ENCODE measurements around the gene NCOA3. TPM values are rescaled to one million over a fixed set of nuclear protein-coding genes. Genes with fewer than 3 reads are reported as not detected.

The NCOA3 gene
- total and polyA plus RNA-seq, 2 experiments from 2014 or later = 6.7 to 25.8 TPM

DNA sequence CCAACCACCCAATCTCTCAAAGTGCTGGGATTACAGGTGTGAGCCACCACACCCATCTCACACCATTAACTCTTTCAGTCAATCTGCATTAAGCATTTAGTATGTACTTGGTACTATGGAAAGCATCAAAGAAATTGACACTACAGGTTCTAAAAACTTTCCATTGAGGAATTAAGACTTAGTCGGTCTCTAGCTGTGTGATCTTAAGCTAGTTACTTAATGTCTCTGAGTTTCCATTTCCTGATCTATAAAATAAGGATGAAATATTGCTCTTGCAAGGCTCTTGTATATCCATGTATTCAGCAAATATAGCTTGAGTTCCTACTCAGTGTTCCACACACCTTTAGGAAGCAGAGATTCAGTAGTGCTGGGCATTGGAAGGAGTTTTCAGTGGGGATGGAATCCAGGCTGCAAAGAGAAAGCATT, 48.9 kb upstream of the NCOA3 start:
- Histone ChIP-seq H3K4me3 (no peak overlapping the region), H3K27ac (ENCODE audit: low read depth) (no peak overlapping the region), H2AFZ (peak overlapping the region; percentile 74; the same call in 1 of the 2 replicates), H4K20me1 (replicated peaks; ENCODE audit: insufficient read depth) (no peaks in the 10 kb centered on the region), H3K79me2 (replicated peaks; ENCODE audit: insufficient read depth) (no peaks in the 10 kb centered on the region), H3K4me2 (no peak overlapping the region), H3K27me3 (ENCODE audit: insufficient read depth) (no peaks in the 10 kb centered on the region), H3K36me3 (ENCODE audit: insufficient read depth) (no peaks in the 10 kb centered on the region), H3K9me2 (ENCODE audit: insufficient read depth) (no peaks in the 10 kb centered on the region), H3K4me1 (ENCODE audit: insufficient read depth) (no peaks in the 10 kb centered on the region), H3F3A (replicated peaks; ENCODE audit: low read depth) (no peaks in the 10 kb centered on the region)
- no peak for ATAC-seq
- Mint-ChIP-seq H3K4me3 (no peak overlapping the region), H3K27me3 (ENCODE audit: insufficient read depth, low read depth, poor library complexity) (peaks cover 1% of the 10 kb centered on the region), H3K4me1 (no peaks in the 10 kb centered on the region), H3K9me3 (no peaks in the 10 kb centered on the region), H3K27ac (no peak overlapping the region), H3K36me3 (ENCODE audit: low read depth) (no peaks in the 10 kb centered on the region)
- DNase-seq (ENCODE audit: low spot score) = no peak
- TF ChIP-seq ZNF114 (CRISPR knock-in tag; IDR thresholded peaks at IDR 0.05) (no peak), POLR2AphosphoS5 (IDR thresholded peaks at IDR 0.05; ENCODE audit: low read depth) (no peak), STAT1 (IDR thresholded peaks at IDR 0.05; ENCODE audit: unreplicated experiment) (no peak), JUNB (IDR thresholded peaks at IDR 0.05; ENCODE audit: unreplicated experiment) (no peak), EZH2phosphoT487 (IDR thresholded peaks at IDR 0.05; ENCODE audit: unreplicated experiment) (no peak), EZH2 (IDR thresholded peaks at IDR 0.05; ENCODE audit: low read depth, unreplicated experiment) (no peak), CREB1 (CRISPR knock-in tag; IDR thresholded peaks at IDR 0.05; ENCODE audit: low read depth) (no peak), ZNF331 (CRISPR knock-in tag; IDR thresholded peaks at IDR 0.05; ENCODE audit: low read depth) (no peak)
- TF ChIP-seq, protein P1, sequence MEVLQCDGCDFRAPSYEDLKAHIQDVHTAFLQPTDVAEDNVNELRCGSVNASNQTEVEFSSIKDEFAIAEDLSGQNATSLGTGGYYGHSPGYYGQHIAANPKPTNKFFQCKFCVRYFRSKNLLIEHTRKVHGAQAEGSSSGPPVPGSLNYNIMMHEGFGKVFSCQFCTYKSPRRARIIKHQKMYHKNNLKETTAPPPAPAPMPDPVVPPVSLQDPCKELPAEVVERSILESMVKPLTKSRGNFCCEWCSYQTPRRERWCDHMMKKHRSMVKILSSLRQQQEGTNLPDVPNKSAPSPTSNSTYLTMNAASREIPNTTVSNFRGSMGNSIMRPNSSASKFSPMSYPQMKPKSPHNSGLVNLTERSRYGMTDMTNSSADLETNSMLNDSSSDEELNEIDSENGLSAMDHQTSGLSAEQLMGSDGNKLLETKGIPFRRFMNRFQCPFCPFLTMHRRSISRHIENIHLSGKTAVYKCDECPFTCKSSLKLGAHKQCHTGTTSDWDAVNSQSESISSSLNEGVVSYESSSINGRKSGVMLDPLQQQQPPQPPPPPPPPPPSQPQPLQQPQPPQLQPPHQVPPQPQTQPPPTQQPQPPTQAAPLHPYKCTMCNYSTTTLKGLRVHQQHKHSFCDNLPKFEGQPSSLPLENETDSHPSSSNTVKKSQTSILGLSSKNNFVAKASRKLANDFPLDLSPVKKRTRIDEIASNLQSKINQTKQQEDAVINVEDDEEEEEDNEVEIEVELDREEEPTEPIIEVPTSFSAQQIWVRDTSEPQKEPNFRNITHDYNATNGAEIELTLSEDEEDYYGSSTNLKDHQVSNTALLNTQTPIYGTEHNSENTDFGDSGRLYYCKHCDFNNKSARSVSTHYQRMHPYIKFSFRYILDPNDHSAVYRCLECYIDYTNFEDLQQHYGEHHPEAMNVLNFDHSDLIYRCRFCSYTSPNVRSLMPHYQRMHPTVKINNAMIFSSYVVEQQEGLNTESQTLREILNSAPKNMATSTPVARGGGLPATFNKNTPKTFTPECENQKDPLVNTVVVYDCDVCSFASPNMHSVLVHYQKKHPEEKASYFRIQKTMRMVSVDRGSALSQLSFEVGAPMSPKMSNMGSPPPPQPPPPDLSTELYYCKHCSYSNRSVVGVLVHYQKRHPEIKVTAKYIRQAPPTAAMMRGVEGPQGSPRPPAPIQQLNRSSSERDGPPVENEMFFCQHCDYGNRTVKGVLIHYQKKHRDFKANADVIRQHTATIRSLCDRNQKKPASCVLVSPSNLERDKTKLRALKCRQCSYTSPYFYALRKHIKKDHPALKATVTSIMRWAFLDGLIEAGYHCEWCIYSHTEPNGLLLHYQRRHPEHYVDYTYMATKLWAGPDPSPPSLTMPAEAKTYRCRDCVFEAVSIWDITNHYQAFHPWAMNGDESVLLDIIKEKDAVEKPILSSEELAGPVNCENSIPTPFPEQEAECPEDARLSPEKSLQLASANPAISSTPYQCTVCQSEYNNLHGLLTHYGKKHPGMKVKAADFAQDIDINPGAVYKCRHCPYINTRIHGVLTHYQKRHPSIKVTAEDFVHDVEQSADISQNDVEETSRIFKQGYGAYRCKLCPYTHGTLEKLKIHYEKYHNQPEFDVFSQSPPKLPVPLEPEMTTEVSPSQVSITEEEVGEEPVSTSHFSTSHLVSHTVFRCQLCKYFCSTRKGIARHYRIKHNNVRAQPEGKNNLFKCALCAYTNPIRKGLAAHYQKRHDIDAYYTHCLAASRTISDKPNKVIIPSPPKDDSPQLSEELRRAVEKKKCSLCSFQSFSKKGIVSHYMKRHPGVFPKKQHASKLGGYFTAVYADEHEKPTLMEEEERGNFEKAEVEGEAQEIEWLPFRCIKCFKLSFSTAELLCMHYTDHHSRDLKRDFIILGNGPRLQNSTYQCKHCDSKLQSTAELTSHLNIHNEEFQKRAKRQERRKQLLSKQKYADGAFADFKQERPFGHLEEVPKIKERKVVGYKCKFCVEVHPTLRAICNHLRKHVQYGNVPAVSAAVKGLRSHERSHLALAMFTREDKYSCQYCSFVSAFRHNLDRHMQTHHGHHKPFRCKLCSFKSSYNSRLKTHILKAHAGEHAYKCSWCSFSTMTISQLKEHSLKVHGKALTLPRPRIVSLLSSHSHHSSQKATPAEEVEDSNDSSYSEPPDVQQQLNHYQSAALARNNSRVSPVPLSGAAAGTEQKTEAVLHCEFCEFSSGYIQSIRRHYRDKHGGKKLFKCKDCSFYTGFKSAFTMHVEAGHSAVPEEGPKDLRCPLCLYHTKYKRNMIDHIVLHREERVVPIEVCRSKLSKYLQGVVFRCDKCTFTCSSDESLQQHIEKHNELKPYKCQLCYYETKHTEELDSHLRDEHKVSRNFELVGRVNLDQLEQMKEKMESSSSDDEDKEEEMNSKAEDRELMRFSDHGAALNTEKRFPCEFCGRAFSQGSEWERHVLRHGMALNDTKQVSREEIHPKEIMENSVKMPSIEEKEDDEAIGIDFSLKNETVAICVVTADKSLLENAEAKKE (CRISPR knock-in tag; IDR thresholded peaks at IDR 0.05) = no peak
- TF ChIP-seq, protein P2, sequence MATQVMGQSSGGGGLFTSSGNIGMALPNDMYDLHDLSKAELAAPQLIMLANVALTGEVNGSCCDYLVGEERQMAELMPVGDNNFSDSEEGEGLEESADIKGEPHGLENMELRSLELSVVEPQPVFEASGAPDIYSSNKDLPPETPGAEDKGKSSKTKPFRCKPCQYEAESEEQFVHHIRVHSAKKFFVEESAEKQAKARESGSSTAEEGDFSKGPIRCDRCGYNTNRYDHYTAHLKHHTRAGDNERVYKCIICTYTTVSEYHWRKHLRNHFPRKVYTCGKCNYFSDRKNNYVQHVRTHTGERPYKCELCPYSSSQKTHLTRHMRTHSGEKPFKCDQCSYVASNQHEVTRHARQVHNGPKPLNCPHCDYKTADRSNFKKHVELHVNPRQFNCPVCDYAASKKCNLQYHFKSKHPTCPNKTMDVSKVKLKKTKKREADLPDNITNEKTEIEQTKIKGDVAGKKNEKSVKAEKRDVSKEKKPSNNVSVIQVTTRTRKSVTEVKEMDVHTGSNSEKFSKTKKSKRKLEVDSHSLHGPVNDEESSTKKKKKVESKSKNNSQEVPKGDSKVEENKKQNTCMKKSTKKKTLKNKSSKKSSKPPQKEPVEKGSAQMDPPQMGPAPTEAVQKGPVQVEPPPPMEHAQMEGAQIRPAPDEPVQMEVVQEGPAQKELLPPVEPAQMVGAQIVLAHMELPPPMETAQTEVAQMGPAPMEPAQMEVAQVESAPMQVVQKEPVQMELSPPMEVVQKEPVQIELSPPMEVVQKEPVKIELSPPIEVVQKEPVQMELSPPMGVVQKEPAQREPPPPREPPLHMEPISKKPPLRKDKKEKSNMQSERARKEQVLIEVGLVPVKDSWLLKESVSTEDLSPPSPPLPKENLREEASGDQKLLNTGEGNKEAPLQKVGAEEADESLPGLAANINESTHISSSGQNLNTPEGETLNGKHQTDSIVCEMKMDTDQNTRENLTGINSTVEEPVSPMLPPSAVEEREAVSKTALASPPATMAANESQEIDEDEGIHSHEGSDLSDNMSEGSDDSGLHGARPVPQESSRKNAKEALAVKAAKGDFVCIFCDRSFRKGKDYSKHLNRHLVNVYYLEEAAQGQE (IDR thresholded peaks at IDR 0.05; ENCODE audit: unreplicated experiment) = no peak
- TF ChIP-seq, protein P3, sequence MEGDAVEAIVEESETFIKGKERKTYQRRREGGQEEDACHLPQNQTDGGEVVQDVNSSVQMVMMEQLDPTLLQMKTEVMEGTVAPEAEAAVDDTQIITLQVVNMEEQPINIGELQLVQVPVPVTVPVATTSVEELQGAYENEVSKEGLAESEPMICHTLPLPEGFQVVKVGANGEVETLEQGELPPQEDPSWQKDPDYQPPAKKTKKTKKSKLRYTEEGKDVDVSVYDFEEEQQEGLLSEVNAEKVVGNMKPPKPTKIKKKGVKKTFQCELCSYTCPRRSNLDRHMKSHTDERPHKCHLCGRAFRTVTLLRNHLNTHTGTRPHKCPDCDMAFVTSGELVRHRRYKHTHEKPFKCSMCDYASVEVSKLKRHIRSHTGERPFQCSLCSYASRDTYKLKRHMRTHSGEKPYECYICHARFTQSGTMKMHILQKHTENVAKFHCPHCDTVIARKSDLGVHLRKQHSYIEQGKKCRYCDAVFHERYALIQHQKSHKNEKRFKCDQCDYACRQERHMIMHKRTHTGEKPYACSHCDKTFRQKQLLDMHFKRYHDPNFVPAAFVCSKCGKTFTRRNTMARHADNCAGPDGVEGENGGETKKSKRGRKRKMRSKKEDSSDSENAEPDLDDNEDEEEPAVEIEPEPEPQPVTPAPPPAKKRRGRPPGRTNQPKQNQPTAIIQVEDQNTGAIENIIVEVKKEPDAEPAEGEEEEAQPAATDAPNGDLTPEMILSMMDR (conservative IDR thresholded peaks at IDR 0.05; ENCODE audit: low read depth in 2 of 2) = no peak

Data from GM23338 (cell line).